K562 (cell line): Measurements from ENCODE around the gene RCC1. TPM values are rescaled to one million over a fixed set of nuclear protein-coding genes. Genes with fewer than 3 reads are reported as not detected.

Source experiments
- CEBPG ChIP-seq, 3 experiments: fragments of 200-800 bp in 1 of 3; sonication (Bioruptor generic) in 1 of 3; sonication (generic) in 1 of 3; formaldehyde crosslinking in 1 of 3; IDR thresholded peaks in 2 of 3; conservative IDR thresholded peaks in 1 of 3; 2 replicates each; pipeline versions ENCODE4 v1.6.1 to v1.8.0; 2016 to 2022; ENCODE audit warnings: missing compliant biosample characterization in 2 of 3, missing genetic modification characterization in 2 of 3, mild to moderate bottlenecking in 1 of 3, missing genetic modification reagents in 1 of 3
- EZH2 ChIP-seq: IDR thresholded peaks from 2 replicates; pipeline ENCODE4 v1.6.1; 2012; ENCODE audit warnings: low read depth, mild to moderate bottlenecking, inconsistent platforms, low read length, borderline replicate concordance
- HDAC8 ChIP-seq: fragments of 450-650 bp; IDR thresholded peaks from 2 replicates; pipeline ENCODE4 v1.6.1; 2016; ENCODE audit warnings: mild to moderate bottlenecking, missing genetic modification characterization, moderate library complexity, missing compliant biosample characterization
- HEY1 ChIP-seq: fragments of 250-450 bp; sonication (Bioruptor Pico); IDR thresholded peaks from 2 replicates; pipeline ENCODE4 v1.5.0; 2020; ENCODE audit warnings: mild to moderate bottlenecking, moderate library complexity, borderline replicate concordance
- HMGN3 ChIP-seq: IDR thresholded peaks from 2 replicates; pipeline ENCODE4 v1.6.1; 2011; ENCODE audit warnings: borderline replicate concordance, low read depth, mild to moderate bottlenecking, mixed read lengths, low read length; ENCODE audit not compliant: insufficient read length; ENCODE audit errors: extremely low read depth
- KAT7 ChIP-seq: sonication (generic); formaldehyde crosslinking; IDR thresholded peaks from 2 replicates; pipeline ENCODE4 v1.8.0; 2022; ENCODE audit warnings: missing genetic modification reagents, mild to moderate bottlenecking, borderline replicate concordance
- KDM4B ChIP-seq, 2 experiments: fragments of 450-650 bp in 1 of 2; sonication (generic) in 1 of 2; IDR thresholded peaks; 2 replicates each; pipeline ENCODE4 v1.6.1; 2016 to 2017; ENCODE audit warnings: borderline replicate concordance in 2 of 2, antibody characterized with exemption in 1 of 2, low read depth in 1 of 2, mild to moderate bottlenecking in 1 of 2
- MTA3 ChIP-seq: fragments of 450-650 bp; formaldehyde crosslinking; IDR thresholded peaks from 2 replicates; pipeline ENCODE4 v1.6.1; 2017; ENCODE audit warnings: mild to moderate bottlenecking, borderline replicate concordance
- MYNN ChIP-seq, 2 experiments: sonication (generic); formaldehyde crosslinking in 1 of 2; IDR thresholded peaks; 2 replicates each; pipeline versions ENCODE4 v1.5.0 to v1.6.1; 2016 to 2020; ENCODE audit warnings: antibody characterized with exemption in 1 of 2, missing genetic modification reagents in 1 of 2
- POLR2B ChIP-seq: fragments of 450-650 bp; IDR thresholded peaks from 2 replicates; pipeline ENCODE4 v1.6.1; 2018; ENCODE audit warnings: low read depth; ENCODE audit not compliant: partially characterized antibody
- SETDB1 ChIP-seq: IDR thresholded peaks from one replicate; pipeline ENCODE4 v1.6.1; 2012; ENCODE audit warnings: low read length, control low read depth, inconsistent platforms
- SPI1 ChIP-seq: IDR thresholded peaks from 2 replicates; pipeline ENCODE4 v1.6.1; 2011; ENCODE audit warnings: low read depth, low read length, control low read depth, borderline replicate concordance
- TBL1XR1 ChIP-seq, 2 experiments: IDR thresholded peaks; 2 replicates each; pipeline ENCODE4 v1.6.1; 2012; ENCODE audit warnings: improper control_type of control experiment in 2 of 2, low read length in 2 of 2, mild to moderate bottlenecking in 1 of 2
- TEAD4 ChIP-seq, 2 experiments: sonication (generic) in 1 of 2; formaldehyde crosslinking in 1 of 2; IDR thresholded peaks; 2 replicates each; pipeline versions ENCODE4 v1.6.1 to v1.8.0; 2012 to 2022; ENCODE audit warnings: borderline replicate concordance in 1 of 2, inconsistent platforms in 1 of 2, low read length in 1 of 2, mild to moderate bottlenecking in 1 of 2, missing genetic modification reagents in 1 of 2
- YY1 ChIP-seq, 3 experiments: IDR thresholded peaks; 2 replicates each; pipeline ENCODE4 v1.6.1; 2011; ENCODE audit warnings: low read length in 2 of 3, mild to moderate bottlenecking in 2 of 3, moderate library complexity in 2 of 3, borderline replicate concordance in 1 of 3, control low read depth in 1 of 3, low read depth in 1 of 3; ENCODE audit not compliant: insufficient read depth in 3 of 3, insufficient replicate concordance in 2 of 3, control insufficient read depth in 1 of 3, insufficient read length in 1 of 3; ENCODE audit errors: extremely low read depth in 1 of 3
- ZNF133 ChIP-seq: fragments of 250-450 bp; sonication (Bioruptor Pico); IDR thresholded peaks from 2 replicates; pipeline ENCODE4 v1.4.0; 2020; ENCODE audit warnings: mild to moderate bottlenecking
- ZNF263 ChIP-seq: sonication (generic); formaldehyde crosslinking; IDR thresholded peaks from 2 replicates; pipeline ENCODE4 v1.8.0; 2022; ENCODE audit warnings: mild to moderate bottlenecking, missing genetic modification reagents, borderline replicate concordance
- ZNF280B ChIP-seq: fragments of 250-450 bp; sonication (Bioruptor Pico); IDR thresholded peaks from 2 replicates; pipeline ENCODE4 v1.5.1; 2021; ENCODE audit warnings: mild to moderate bottlenecking
- ZNF699 ChIP-seq: fragments of 250-450 bp; sonication (Bioruptor Pico); IDR thresholded peaks from 2 replicates; pipeline ENCODE4 v1.8.0; 2021; ENCODE audit warnings: mild to moderate bottlenecking, moderate library complexity; ENCODE audit not compliant: insufficient replicate concordance
- ZNF717 ChIP-seq: fragments of 250-450 bp; sonication (Bioruptor Pico); IDR thresholded peaks from 2 replicates; pipeline ENCODE4 v1.5.0; 2021
- ZNF766 ChIP-seq: fragments of 200-800 bp; sonication (Bioruptor generic); conservative IDR thresholded peaks from 2 replicates; pipeline ENCODE4 v1.6.1; 2016; ENCODE audit warnings: missing genetic modification characterization, missing compliant biosample characterization
- ZNF77 ChIP-seq: fragments of 250-450 bp; sonication (Bioruptor Pico); IDR thresholded peaks from 2 replicates; pipeline ENCODE4 v1.5.0; 2020
- polyA plus RNA-seq, 8 experiments: library from polyadenylated mRNA; depleted of rRNA in 4 of 8; stranded (reverse) in 5 of 8; unstranded in 3 of 8; fragments of >200 nt; fragmentation: Nextera tagmentation in 2 of 8; fragmentation: Illumina TruSeq in 1 of 8; extraction: Ambion mirVana in 2 of 8; extraction: Trizol in 1 of 8; gene quantifications; 2 replicates each; pipeline versions ENCODE4 v1.2.1 to v1.2.3, GENCODE V29; 2011 to 2014; ENCODE audit warnings: inconsistent platforms in 1 of 8, missing spikeins in 1 of 8
- total RNA-seq, 7 experiments: library from RNA; depleted of rRNA in 6 of 7; stranded (reverse); fragments of >200 nt in 6 of 7; fragmentation: Illumina TruSeq in 2 of 7; extraction: Trizol in 2 of 7; gene quantifications; 2 replicates each; pipeline versions ENCODE4 v1.2.1 to v1.2.3, GENCODE V29; 2011 to 2021; ENCODE audit warnings: low replicate concordance in 1 of 7
- TF ChIP-seq, protein P1 (sequence below): fragments of 250-450 bp; sonication (Bioruptor Pico); IDR thresholded peaks from 2 replicates; pipeline ENCODE4 v1.8.0; 2022; ENCODE audit warnings: inconsistent platforms, mild to moderate bottlenecking, moderate library complexity, borderline replicate concordance

The RCC1 gene
- total and polyA plus RNA-seq, 9 of the 15 experiments (the other 6 are each of a cell fraction or from before 2014, with no cell fraction given), result 16.4 to 202 (median 107) TPM

GRCh38 chr1:28510273-28510969 lies 4.6 kb downstream of the RCC1 start (continued):
- TF ChIP-seq EZH2 (no peak), ZNF263 (CRISPR knock-in tag) (no peak; the same call in 1 of the 2 replicates), ZNF717 (peak; percentile 76), TEAD4 (IDR thresholded peaks at IDR 0.05; ENCODE audit: low read length) (peak; percentile 5; the same call in 1 of the 2 replicates), TEAD4 (CRISPR knock-in tag; IDR thresholded peaks at IDR 0.05; ENCODE audit: borderline replicate concordance) (no peak), HEY1 (CRISPR knock-in tag) (no peak; the same call in none of the 2 replicates), HMGN3 (peak; percentile 71), SPI1 (no peak), HDAC8 (tag) (no peak), CEBPG (CRISPR knock-in tag; IDR thresholded peaks at IDR 0.05) (no peak), CEBPG (tag; conservative IDR thresholded peaks at IDR 0.05 in 1 of 2, IDR thresholded peaks at IDR 0.05 in 1 of 2) (no peak), ZNF77 (CRISPR knock-in tag) (peak; percentile 92; the same call in 1 of the 2 replicates), ZNF280B (CRISPR knock-in tag) (no peak), ZNF699 (no peak), MTA3 (no peak), YY1 (IDR thresholded peaks at IDR 0.05; ENCODE audit: borderline replicate concordance in 1 of 3, control insufficient read depth in 1 of 3, extremely low read depth in 1 of 3, insufficient read depth in 3 of 3, insufficient read length in 1 of 3, insufficient replicate concordance in 2 of 3, low read depth in 1 of 3, low read length in 2 of 3) (peak in 2 of 3 experiments; percentile 22 to 61), POLR2B (peak; percentile 71), SETDB1 (no peak), ZNF133 (CRISPR knock-in tag) (no peak), KAT7 (no peak), TBL1XR1 (IDR thresholded peaks at IDR 0.05; ENCODE audit: low read length in 2 of 2) (peak; percentile 10 to 79; a peak in 1 of 4 replicates), ZNF766 (CRISPR knock-in tag) (no peak; the same call in 1 of the 2 replicates), KDM4B (IDR thresholded peaks at IDR 0.05; ENCODE audit: borderline replicate concordance in 2 of 2, low read depth in 1 of 2) (no peak; a peak in 1 of 4 replicates), MYNN (IDR thresholded peaks at IDR 0.05) (peak; percentile 85), MYNN (CRISPR knock-in tag; IDR thresholded peaks at IDR 0.05) (no peak)
- TF ChIP-seq, protein P1, sequence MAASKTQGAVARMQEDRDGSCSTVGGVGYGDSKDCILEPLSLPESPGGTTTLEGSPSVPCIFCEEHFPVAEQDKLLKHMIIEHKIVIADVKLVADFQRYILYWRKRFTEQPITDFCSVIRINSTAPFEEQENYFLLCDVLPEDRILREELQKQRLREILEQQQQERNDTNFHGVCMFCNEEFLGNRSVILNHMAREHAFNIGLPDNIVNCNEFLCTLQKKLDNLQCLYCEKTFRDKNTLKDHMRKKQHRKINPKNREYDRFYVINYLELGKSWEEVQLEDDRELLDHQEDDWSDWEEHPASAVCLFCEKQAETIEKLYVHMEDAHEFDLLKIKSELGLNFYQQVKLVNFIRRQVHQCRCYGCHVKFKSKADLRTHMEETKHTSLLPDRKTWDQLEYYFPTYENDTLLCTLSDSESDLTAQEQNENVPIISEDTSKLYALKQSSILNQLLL, result no peak
